GM23338 (cell line): ENCODE data around the gene CDKN2A.

Source experiments
- CREB1 ChIP-seq: fragments of 250-450 bp; sonication (Bioruptor Pico); IDR thresholded peaks from 2 replicates; pipeline ENCODE4 v1.5.0; 2020; ENCODE audit warnings: low read depth, mild to moderate bottlenecking, moderate library complexity
- ETS1 ChIP-seq: IDR thresholded peaks from 2 replicates; pipeline ENCODE4 v1.6.1; 2016; ENCODE audit warnings: antibody characterized with exemption
- EZH2 ChIP-seq: fragments of 200-600 bp; sonication (generic); IDR thresholded peaks from one replicate; pipeline ENCODE4 v1.8.0; 2017; ENCODE audit warnings: antibody characterized with exemption, mild to moderate bottlenecking, low read depth; ENCODE audit not compliant: unreplicated experiment
- EZH2phosphoT487 ChIP-seq: fragments of 200-600 bp; sonication (generic); IDR thresholded peaks from one replicate; pipeline ENCODE4 v1.8.1; 2018; ENCODE audit warnings: antibody characterized with exemption; ENCODE audit not compliant: unreplicated experiment
- JUNB ChIP-seq: IDR thresholded peaks from one replicate; pipeline ENCODE4 v1.6.1; 2016; ENCODE audit warnings: antibody characterized with exemption; ENCODE audit not compliant: unreplicated experiment
- POLR2AphosphoS5 ChIP-seq: IDR thresholded peaks from 2 replicates; pipeline ENCODE4 v1.6.1; 2016; ENCODE audit warnings: antibody characterized with exemption, low read depth
- REST ChIP-seq: IDR thresholded peaks from one replicate; pipeline ENCODE4 v1.6.1; 2018; ENCODE audit warnings: antibody characterized with exemption; ENCODE audit not compliant: unreplicated experiment
- STAT1 ChIP-seq: IDR thresholded peaks from one replicate; pipeline ENCODE4 v1.6.1; 2016; ENCODE audit warnings: antibody characterized with exemption; ENCODE audit not compliant: unreplicated experiment
- ZNF114 ChIP-seq: fragments of 250-450 bp; sonication (Bioruptor Pico); IDR thresholded peaks from 2 replicates; pipeline ENCODE4 v1.5.0; 2020; ENCODE audit warnings: mild to moderate bottlenecking, moderate library complexity
- ZNF331 ChIP-seq: fragments of 250-450 bp; sonication (Bioruptor Pico); IDR thresholded peaks from 2 replicates; pipeline ENCODE4 v1.5.0; 2020; ENCODE audit warnings: low read depth, mild to moderate bottlenecking, moderate library complexity
- ZNF462 ChIP-seq: fragments of 250-450 bp; sonication (Bioruptor Pico); IDR thresholded peaks from 2 replicates; pipeline ENCODE4 v1.5.0; 2020; ENCODE audit warnings: mild to moderate bottlenecking, moderate library complexity
- TF ChIP-seq, protein P1 (sequence below), 2 experiments: fragments of 200-600 bp in 1 of 2; sonication (generic) in 1 of 2; conservative IDR thresholded peaks; 2 replicates each; pipeline versions ENCODE4 v1.5.1 to v1.6.1; 2016 to 2017; ENCODE audit warnings: antibody characterized with exemption in 2 of 2, low read depth in 2 of 2, mild to moderate bottlenecking in 2 of 2, moderate library complexity in 1 of 2

- TF ChIP-seq EZH2 = peak; percentile 43
- TF ChIP-seq, protein P1, sequence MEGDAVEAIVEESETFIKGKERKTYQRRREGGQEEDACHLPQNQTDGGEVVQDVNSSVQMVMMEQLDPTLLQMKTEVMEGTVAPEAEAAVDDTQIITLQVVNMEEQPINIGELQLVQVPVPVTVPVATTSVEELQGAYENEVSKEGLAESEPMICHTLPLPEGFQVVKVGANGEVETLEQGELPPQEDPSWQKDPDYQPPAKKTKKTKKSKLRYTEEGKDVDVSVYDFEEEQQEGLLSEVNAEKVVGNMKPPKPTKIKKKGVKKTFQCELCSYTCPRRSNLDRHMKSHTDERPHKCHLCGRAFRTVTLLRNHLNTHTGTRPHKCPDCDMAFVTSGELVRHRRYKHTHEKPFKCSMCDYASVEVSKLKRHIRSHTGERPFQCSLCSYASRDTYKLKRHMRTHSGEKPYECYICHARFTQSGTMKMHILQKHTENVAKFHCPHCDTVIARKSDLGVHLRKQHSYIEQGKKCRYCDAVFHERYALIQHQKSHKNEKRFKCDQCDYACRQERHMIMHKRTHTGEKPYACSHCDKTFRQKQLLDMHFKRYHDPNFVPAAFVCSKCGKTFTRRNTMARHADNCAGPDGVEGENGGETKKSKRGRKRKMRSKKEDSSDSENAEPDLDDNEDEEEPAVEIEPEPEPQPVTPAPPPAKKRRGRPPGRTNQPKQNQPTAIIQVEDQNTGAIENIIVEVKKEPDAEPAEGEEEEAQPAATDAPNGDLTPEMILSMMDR (conservative IDR thresholded peaks at IDR 0.05; ENCODE audit: low read depth in 2 of 2) = no peak
- no peak for TF ChIP-seq CREB1 (CRISPR knock-in tag)
- no peak for TF ChIP-seq POLR2AphosphoS5
- TF ChIP-seq EZH2phosphoT487 = no peak
- no peak for TF ChIP-seq REST
- no peak for TF ChIP-seq ETS1
- no peak for TF ChIP-seq STAT1
- TF ChIP-seq ZNF462 (CRISPR knock-in tag) = no peak
- TF ChIP-seq JUNB = no peak
- TF ChIP-seq ZNF331 = no peak
- TF ChIP-seq ZNF114 (CRISPR knock-in tag) = no peak
Measured at GRCh38 chr9:21991072-21991959, 2.9 kb downstream of the CDKN2A start.
